Liver (tissue), 9 donors: ENCODE measurements around the gene HOXD13. TPM values are rescaled to one million over a fixed set of nuclear protein-coding genes. Genes with fewer than 3 reads are reported as not detected.

Experiments used
- DNase-seq: peaks from one replicate; pipeline ENCODE4 v3.0.0-alpha.2; 2017; ENCODE audit warnings: low spot score
- H3K27ac ChIP-seq, 2 donors: one replicate each; pipeline ENCODE4 v1.7.0; 2013; ENCODE audit warnings: inconsistent platforms in 2 of 2, low read length in 2 of 2, control low read depth in 1 of 2, low read depth in 1 of 2, mild to moderate bottlenecking in 1 of 2
- H3K27me3 ChIP-seq, 4 donors: one replicate each; pipeline versions ENCODE4 v1.6.1 to v1.7.0; 2013; ENCODE audit warnings: low read length in 3 of 4, inconsistent platforms in 1 of 4, mild to moderate bottlenecking in 1 of 4, moderate library complexity in 1 of 4; ENCODE audit not compliant: control insufficient read depth in 4 of 4, insufficient read depth in 4 of 4
- H3K36me3 ChIP-seq, 4 donors: one replicate each; pipeline versions ENCODE4 v1.6.1 to v1.7.0; 2013; ENCODE audit warnings: low read length in 3 of 4, mild to moderate bottlenecking in 3 of 4, low read depth in 1 of 4, moderate library complexity in 1 of 4; ENCODE audit not compliant: control insufficient read depth in 4 of 4, insufficient read depth in 3 of 4
- H3K4me1 ChIP-seq, 4 donors: one replicate each; pipeline versions ENCODE4 v1.6.1 to v1.7.0; 2013; ENCODE audit warnings: low read length in 3 of 4, mild to moderate bottlenecking in 3 of 4, moderate library complexity in 1 of 4; ENCODE audit not compliant: control insufficient read depth in 4 of 4, insufficient read depth in 4 of 4
- H3K4me3 ChIP-seq, 3 donors: one replicate each; pipeline versions ENCODE4 v1.6.1 to v1.7.0; 2013; ENCODE audit warnings: low read length in 3 of 3, control low read depth in 1 of 3, low read depth in 1 of 3, mild to moderate bottlenecking in 1 of 3
- H3K9ac ChIP-seq, 2 donors: one replicate each; pipeline ENCODE4 v1.7.0; 2013; ENCODE audit warnings: low read length in 2 of 2, mild to moderate bottlenecking in 2 of 2, moderate library complexity in 2 of 2, control low read depth in 1 of 2, low read depth in 1 of 2
- H3K9me3 ChIP-seq, 4 donors: one replicate each; pipeline versions ENCODE4 v1.6.1 to v1.7.0; 2013; ENCODE audit warnings: low read length in 3 of 4; ENCODE audit not compliant: control insufficient read depth in 4 of 4
- ATF3 ChIP-seq: IDR thresholded peaks from 2 replicates; pipeline ENCODE4 v1.6.1; 2016; ENCODE audit warnings: antibody characterized with exemption
- CTCF ChIP-seq: fragments of 150-350 bp; IDR thresholded peaks from 2 replicates; pipeline ENCODE4 v1.5.1; 2017; ENCODE audit warnings: improper control_type of control experiment, low read depth, low read length; ENCODE audit not compliant: missing input control
- EGR1 ChIP-seq, 2 donors: IDR thresholded peaks; 2 replicates each; pipeline ENCODE4 v1.6.1; 2016 to 2018; ENCODE audit warnings: antibody characterized with exemption in 2 of 2, low read depth in 2 of 2
- FOXA1 ChIP-seq: IDR thresholded peaks from 2 replicates; pipeline ENCODE4 v1.6.1; 2016; ENCODE audit warnings: antibody characterized with exemption
- FOXA2 ChIP-seq: IDR thresholded peaks from 2 replicates; pipeline ENCODE4 v1.6.1; 2016; ENCODE audit warnings: antibody characterized with exemption
- GABPA ChIP-seq, 2 donors: IDR thresholded peaks in 1 of 2; conservative IDR thresholded peaks in 1 of 2; 2 replicates each; pipeline ENCODE4 v1.6.1; 2016; ENCODE audit warnings: antibody characterized with exemption in 2 of 2, mild to moderate bottlenecking in 1 of 2, moderate library complexity in 1 of 2
- HNF4A ChIP-seq, 2 donors: conservative IDR thresholded peaks; 2 replicates each; pipeline ENCODE4 v1.6.1; 2016; ENCODE audit warnings: antibody characterized with exemption in 2 of 2, mild to moderate bottlenecking in 2 of 2
- HNF4G ChIP-seq: IDR thresholded peaks from 2 replicates; pipeline ENCODE4 v1.6.1; 2016; ENCODE audit warnings: antibody characterized with exemption
- NR2F2 ChIP-seq: IDR thresholded peaks from 2 replicates; pipeline ENCODE4 v1.6.1; 2016; ENCODE audit warnings: antibody characterized with exemption
- RAD21 ChIP-seq, 2 donors: IDR thresholded peaks; 2 replicates each; pipeline ENCODE4 v1.6.1; 2016; ENCODE audit warnings: antibody characterized with exemption in 2 of 2, mild to moderate bottlenecking in 2 of 2
- REST ChIP-seq: IDR thresholded peaks from 2 replicates; pipeline ENCODE4 v1.6.1; 2016; ENCODE audit warnings: antibody characterized with exemption, mild to moderate bottlenecking
- RXRA ChIP-seq, 2 donors: IDR thresholded peaks; 2 replicates each; pipeline ENCODE4 v1.6.1; 2017 to 2018; ENCODE audit warnings: antibody characterized with exemption in 2 of 2, mild to moderate bottlenecking in 1 of 2
- SP1 ChIP-seq: IDR thresholded peaks from 2 replicates; pipeline ENCODE4 v1.6.1; 2018; ENCODE audit warnings: antibody characterized with exemption, mild to moderate bottlenecking
- TAF1 ChIP-seq: conservative IDR thresholded peaks from 2 replicates; pipeline ENCODE4 v1.6.1; 2016; ENCODE audit warnings: antibody characterized with exemption, mild to moderate bottlenecking
- YY1 ChIP-seq: IDR thresholded peaks from 2 replicates; pipeline ENCODE4 v1.6.1; 2016; ENCODE audit warnings: antibody characterized with exemption, mild to moderate bottlenecking
- ZBTB33 ChIP-seq: IDR thresholded peaks from 2 replicates; pipeline ENCODE4 v1.6.1; 2016; ENCODE audit warnings: antibody characterized with exemption
- WGBS: extraction: QIAGEN DNeasy Blood & Tissue Kit; methylation state at CpG from one replicate; pipeline ENCODE4 v1.1.7; 2013; 5-methylcytosine and 5-hydroxymethylcytosine counted together
- polyA plus RNA-seq, 2 donors: library from polyadenylated mRNA; stranded (reverse) in 1 of 2; unstranded in 1 of 2; fragments of 200-250 nt in 1 of 2; fragments of >200 nt in 1 of 2; fragmentation: Nextera tagmentation in 1 of 2; extraction: Ambion mirVana in 1 of 2; gene quantifications; one replicate each; pipeline versions ENCODE4 v1.2.1 to v1.2.3, GENCODE V29; 2013 to 2015
- total RNA-seq, 2 donors: library from RNA; depleted of rRNA; stranded (reverse); fragments of >200 nt; gene quantifications; one replicate each; pipeline ENCODE4 v1.2.3, GENCODE V29; 2014
- donor health status: healthy.
- donor health status: healthy.
- donor health status: healthy.
- donor health status: healthy.
- donor health status: healthy.

Gene HOXD13
- total and polyA plus RNA-seq, 4 donors = not detected

- H3K9me3 ChIP-seq = peaks cover 0 to 5% (median under 1%) of the 10 kb centered on the region in 4 donors
- TF ChIP-seq EGR1 (IDR thresholded peaks at IDR 0.05; ENCODE audit: low read depth in 2 of 2) (no peak), GABPA (IDR thresholded peaks at IDR 0.05 in 1 of 2, conservative IDR thresholded peaks at IDR 0.05 in 1 of 2) (no peak), YY1 (no peak), ATF3 (no peak), RXRA (IDR thresholded peaks at IDR 0.05) (no peak), NR2F2 (no peak), HNF4G (no peak), RAD21 (IDR thresholded peaks at IDR 0.05) (no peak), FOXA1 (no peak), ZBTB33 (no peak), SP1 (no peak), REST (no peak), HNF4A (conservative IDR thresholded peaks at IDR 0.05) (no peak)
- no peak for DNase-seq
- no peak overlapping the region for H3K4me3 ChIP-seq
- WGBS = 20% methylated on average over 40 of the region's 40 CpGs
- H3K4me1 ChIP-seq = peaks cover 0 to 3% (median under 1%) of the 10 kb centered on the region in 4 donors
- no peaks in the 10 kb centered on the region for H3K36me3 ChIP-seq
- H3K9ac ChIP-seq = no peak overlapping the region
- H3K27me3 ChIP-seq = peaks cover 19 to 53% (median 38%) of the 10 kb centered on the region in 4 donors
- H3K27ac ChIP-seq = no peak overlapping the region
Observed at GRCh38 chr2:176117162-176117822, 24.8 kb downstream of the HOXD13 start.

GRCh38 chr2:176117823-176118371 lies 25.4 kb downstream of the HOXD13 start:
- WGBS = 14% methylated on average over 11 of the region's 11 CpGs
- DNase-seq = no peak
- no peak overlapping the region for H3K4me3 ChIP-seq
- no peak overlapping the region for H3K27ac ChIP-seq
- H3K4me1 ChIP-seq = peaks cover 4 to 8% (median 7%) of the 10 kb centered on the region in 4 donors
- H3K9me3 ChIP-seq = peaks cover 0 to 7% (median under 1%) of the 10 kb centered on the region in 4 donors
- no peaks in the 10 kb centered on the region for H3K36me3 ChIP-seq
- H3K9ac ChIP-seq = no peak overlapping the region
- H3K27me3 ChIP-seq = peaks cover 19 to 50% (median 37%) of the 10 kb centered on the region in 4 donors
- TF ChIP-seq REST = no peak
- TF ChIP-seq ATF3 = no peak
- TF ChIP-seq RAD21 (IDR thresholded peaks at IDR 0.05) = no peak
- no peak for TF ChIP-seq FOXA2
- TF ChIP-seq GABPA (IDR thresholded peaks at IDR 0.05 in 1 of 2, conservative IDR thresholded peaks at IDR 0.05 in 1 of 2) = no peak
- no peak for TF ChIP-seq YY1
- no peak for TF ChIP-seq ZBTB33
- no peak for TF ChIP-seq RXRA (IDR thresholded peaks at IDR 0.05)
- no peak for TF ChIP-seq SP1
- TF ChIP-seq CTCF = no peak
- no peak for TF ChIP-seq NR2F2
- no peak for TF ChIP-seq EGR1 (IDR thresholded peaks at IDR 0.05; ENCODE audit: low read depth in 2 of 2)
- TF ChIP-seq TAF1 = no peak
